ENCODE data around the gene HS6ST2.

GRCh38 chrX:132636080-132636479, 322.3 kb downstream of the HS6ST2 start:
- TF ChIP-seq POLR2A (IDR thresholded peaks at IDR 0.05; ENCODE audit: low read depth, low read length) (no peak), HCFC1 (IDR thresholded peaks at IDR 0.05; ENCODE audit: low read length) (no peak), CTCF (IDR thresholded peaks at IDR 0.05 in 2 of 3, conservative IDR thresholded peaks at IDR 0.05 in 1 of 3; ENCODE audit: control insufficient read depth in 2 of 3, extremely low read depth in 1 of 3, insufficient read depth in 1 of 3, low read depth in 3 of 3, low read length in 3 of 3) (peak in 1 of 3 experiments; percentile 34; a peak in 2 of 6 replicates), SKIL (IDR thresholded peaks at IDR 0.05; ENCODE audit: low read depth, poor library complexity, severe bottlenecking) (no peak), EZH2 (IDR thresholded peaks at IDR 0.05; ENCODE audit: borderline replicate concordance, control insufficient read depth, low read depth, low read length) (no peak), YY1 (IDR thresholded peaks at IDR 0.05; ENCODE audit: low read depth, low read length) (no peak), CEBPB (IDR thresholded peaks at IDR 0.05; ENCODE audit: borderline replicate concordance in 1 of 2, low read depth in 2 of 2, low read length in 2 of 2) (no peak), TCF12 (IDR thresholded peaks at IDR 0.05; ENCODE audit: low read depth, low read length) (no peak), SUPT20H (IDR thresholded peaks at IDR 0.05; ENCODE audit: borderline replicate concordance, control insufficient read depth, low read depth, low read length) (no peak), SMC3 (IDR thresholded peaks at IDR 0.05; ENCODE audit: borderline replicate concordance, low read length) (no peak)

All from GM12878 (cell line).